GM12864 (cell line): ENCODE results near the gene CYSLTR1.
A peak's percentile ranks its signal among the peaks of the same experiment; 100 is the strongest.

Experiments
- DNase-seq: peaks from one replicate; pipeline ENCODE4 v3.0.0-alpha.2; 2011; ENCODE audit warnings: low read depth
- H3K4me3 ChIP-seq: 2 replicates; pipeline ENCODE4 v1.5.1; 2011; ENCODE audit warnings: mild to moderate bottlenecking, low read depth, low read length, control low read depth
- CTCF ChIP-seq: IDR thresholded peaks from 2 replicates; pipeline ENCODE4 v1.5.1; 2011; ENCODE audit warnings: low read depth, mild to moderate bottlenecking, moderate library complexity, low read length, control low read depth, inconsistent platforms; ENCODE audit errors: missing control alignments

CYSLTR1 gene

GRCh38 chrX:78331708-78332107 lies 4.3 kb upstream of the CYSLTR1 start:
- no peak for TF ChIP-seq CTCF
- DNase-seq = no peak
- no peak overlapping the region for H3K4me3 ChIP-seq

DNA sequence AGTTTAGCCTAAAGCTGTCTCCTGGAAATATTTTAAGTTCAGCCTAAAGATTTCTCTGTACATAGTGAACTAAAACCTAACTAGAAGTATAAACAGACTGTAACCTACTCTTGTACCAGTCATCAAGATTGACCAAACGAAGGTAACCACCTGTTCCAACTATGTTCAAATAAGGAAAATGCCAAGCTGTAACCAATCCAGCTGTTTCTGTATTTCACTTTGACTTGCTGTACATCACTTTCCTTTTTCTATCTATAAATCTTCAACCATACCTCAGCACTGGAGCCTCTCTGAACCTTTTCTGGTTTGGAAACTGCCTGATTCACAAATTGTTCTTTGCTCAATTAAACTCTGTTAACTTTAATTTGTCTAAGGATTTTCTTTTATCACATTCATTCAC lies 3.1 kb upstream of the CYSLTR1 start:
- no peak for TF ChIP-seq CTCF
- no peak overlapping the region for H3K4me3 ChIP-seq
- no peak for DNase-seq

- no peak for DNase-seq
- no peak for TF ChIP-seq CTCF
- H3K4me3 ChIP-seq = no peak overlapping the region
Measured at GRCh38 chrX:78330068-78330467, 2.7 kb upstream of the CYSLTR1 start.

DNA sequence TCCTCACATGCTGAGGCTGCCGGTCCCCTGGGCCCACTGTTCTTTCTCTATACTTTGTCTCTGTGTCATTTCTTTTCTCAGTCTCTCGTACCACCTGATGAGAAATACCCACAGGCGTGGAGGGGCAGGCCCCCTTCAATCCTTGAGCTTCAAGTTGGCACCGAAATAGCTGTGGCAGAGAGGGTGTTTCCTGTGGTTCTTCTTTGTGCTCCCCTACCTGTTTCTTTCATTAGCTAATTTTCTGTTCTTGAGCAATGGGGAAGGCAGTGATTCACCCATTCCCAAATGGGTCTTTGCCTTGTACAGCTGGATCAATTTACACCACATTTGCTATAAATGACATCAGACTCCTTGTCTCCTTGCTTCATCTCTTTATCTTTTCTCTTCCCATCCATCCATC lies 2.1 kb upstream of the CYSLTR1 start:
- no peak for DNase-seq
- no peak overlapping the region; the same call in 1 of the 2 replicates for H3K4me3 ChIP-seq
- TF ChIP-seq CTCF = no peak

DNA sequence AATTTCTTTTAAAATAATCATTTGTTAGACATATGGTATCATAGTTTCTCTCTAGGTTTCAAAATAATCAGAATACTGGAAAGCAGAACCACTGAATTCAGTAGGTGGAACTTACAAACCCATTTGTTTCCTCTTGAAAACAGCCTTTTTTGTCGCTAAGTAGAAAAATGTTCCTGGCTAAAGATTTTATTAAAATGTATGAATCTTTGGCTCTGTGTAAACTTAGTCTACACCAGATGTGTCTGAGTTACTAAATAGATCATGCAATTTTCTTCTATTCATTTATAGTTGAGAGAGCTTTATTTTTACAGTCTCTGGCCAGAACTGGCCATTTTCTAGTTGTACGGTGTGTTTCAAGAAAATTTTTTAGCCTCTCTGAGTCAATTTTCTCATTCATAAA lies 1.0 kb downstream of the CYSLTR1 start:
- TF ChIP-seq CTCF = no peak
- peak overlapping the region; percentile 61 for H3K4me3 ChIP-seq
- DNase-seq = no peak

GRCh38 chrX:78322863-78323262 lies 4.5 kb downstream of the CYSLTR1 start:
- TF ChIP-seq CTCF = no peak
- H3K4me3 ChIP-seq = no peak overlapping the region; the same call in 1 of the 2 replicates
- DNase-seq = no peak

DNA sequence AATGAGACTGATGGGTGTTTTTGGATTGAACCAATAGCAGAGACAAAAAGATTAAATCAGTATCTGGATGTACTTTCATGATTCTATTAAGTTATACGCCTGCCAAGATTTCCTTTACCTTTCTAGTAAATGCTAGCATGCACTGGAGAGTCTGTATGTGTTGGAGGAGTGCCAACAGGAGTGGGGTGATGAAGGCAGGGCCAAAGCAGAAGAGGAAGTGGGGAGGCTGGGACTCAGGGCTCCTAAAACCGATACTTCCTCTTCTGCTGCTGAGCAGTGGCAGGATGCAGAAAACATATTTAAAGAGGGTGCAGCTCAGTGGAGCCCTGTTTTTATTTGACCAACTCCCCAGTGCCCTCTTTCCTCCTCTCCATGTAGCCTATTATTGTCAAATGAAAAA lies 5.6 kb downstream of the CYSLTR1 start:
- H3K4me3 ChIP-seq = no peak overlapping the region
- DNase-seq = peak; percentile 74
- TF ChIP-seq CTCF = no peak
